GM12878 (cell line): ENCODE data around the gene ARMC2. TPM values are rescaled to one million over a fixed set of nuclear protein-coding genes. Genes with fewer than 3 reads are reported as not detected.
A peak's percentile ranks its signal among the peaks of the same experiment; 100 is the strongest.

ENCODE experiments used
- ATAC-seq: fragments of 200-7000 bp; cut with Tn5 transposase; 3 replicates; pipeline ENCODE4 v1.9.1; 2020; ENCODE audit warnings: mild to moderate bottlenecking, moderate library complexity
- BruUV-seq: library from RNA; stranded (reverse); fragments of 400-500 nt; replicated peaks from 2 replicates; lab custom pipeline; 2021; lab: Mats Ljungman, UMichigan
- CTCF ChIA-PET: fragments of 300-600 bp; sonication (Branson Sonifier 250); formaldehyde crosslinking; extraction: SDS; loops from one replicate; lab custom pipeline; 2021; ENCODE audit warnings: inconsistent platforms; lab: Yijun Ruan, JAX
- POLR2A ChIA-PET: fragments of 350-600 bp; formaldehyde crosslinking; extraction: SDS; loops from one replicate; lab custom pipeline; 2021; ENCODE audit warnings: inconsistent platforms; lab: Charles Lee
- RAD21 ChIA-PET: fragments of 300-600 bp; sonication (Branson Sonifier 250); formaldehyde crosslinking; loops from one replicate; lab custom pipeline; 2023; ENCODE audit warnings: antibody characterized with exemption; ENCODE audit not compliant: unreplicated experiment; lab: Charles Lee
- SMC1A ChIA-PET: fragments of 300-600 bp; sonication (Branson Sonifier 250); formaldehyde crosslinking; loops from one replicate; lab custom pipeline; 2023; ENCODE audit not compliant: unreplicated experiment, uncharacterized antibody; lab: Charles Lee
- DNase-seq: peaks from one replicate; pipeline ENCODE4 v3.0.0-alpha.2; 2011; ENCODE audit warnings: low read depth, low spot score
- FAIRE-seq: peaks from 3 replicates; lab custom pipeline; 2011; peaks lifted over from hg19 to GRCh38; lab: Jason Lieb, UNC
- H2AFZ ChIP-seq: 2 replicates; pipeline ENCODE4 v1.6.0; 2011; ENCODE audit warnings: low read depth, low read length, control low read depth; ENCODE audit not compliant: control insufficient read depth
- H3K27ac ChIP-seq: 2 replicates; pipeline ENCODE4 v1.5.1; 2011; ENCODE audit warnings: control low read depth; ENCODE audit not compliant: control insufficient read depth, insufficient read depth
- H3K27me3 ChIP-seq, 2 experiments: replicated peaks in 1 of 2; 2 replicates each; pipeline versions ENCODE4 v1.6.0 to v1.6.1; 2011; ENCODE audit warnings: low read length in 1 of 2; ENCODE audit not compliant: control insufficient read depth in 2 of 2, insufficient read depth in 2 of 2
- H3K36me3 ChIP-seq, 2 experiments: 2 replicates each; pipeline ENCODE4 v1.5.1; 2011; ENCODE audit warnings: low read length in 1 of 2; ENCODE audit not compliant: control insufficient read depth in 2 of 2, insufficient read depth in 2 of 2
- H3K4me1 ChIP-seq: 2 replicates; pipeline ENCODE4 v1.6.1; 2011; ENCODE audit warnings: mild to moderate bottlenecking, low read length, moderate library complexity, mixed read lengths; ENCODE audit not compliant: control insufficient read depth, insufficient read depth
- H3K4me2 ChIP-seq: 2 replicates; pipeline ENCODE4 v1.6.0; 2011; ENCODE audit warnings: control low read depth; ENCODE audit not compliant: control insufficient read depth, insufficient read depth
- H3K4me3 ChIP-seq: fragments of 200-600 bp; sonication (generic); 2 replicates; pipeline ENCODE4 v1.5.1; 2016
- H3K79me2 ChIP-seq: 2 replicates; pipeline ENCODE4 v1.6.0; 2011; ENCODE audit warnings: low read length; ENCODE audit not compliant: control insufficient read depth, insufficient read depth
- H3K9ac ChIP-seq: 2 replicates; pipeline ENCODE4 v1.8.0; 2011; ENCODE audit warnings: low read length, control low read depth, mixed read lengths; ENCODE audit not compliant: control insufficient read depth, insufficient read depth
- H3K9me3 ChIP-seq: replicated peaks from 3 replicates; pipeline ENCODE4 v1.5.1; 2011; ENCODE audit warnings: mild to moderate bottlenecking, low read length; ENCODE audit not compliant: control insufficient read depth, insufficient read depth
- H4K20me1 ChIP-seq: 2 replicates; pipeline ENCODE4 v1.6.0; 2011; ENCODE audit not compliant: control insufficient read depth, insufficient read depth
- BRCA1 ChIP-seq: IDR thresholded peaks from 2 replicates; pipeline ENCODE4 v1.6.1; 2011; ENCODE audit warnings: low read depth, low read length, improper control_type of control experiment
- CREM ChIP-seq: IDR thresholded peaks from 2 replicates; pipeline ENCODE4 v1.6.1; 2014; ENCODE audit warnings: antibody characterized with exemption, low read depth
- FOXK2 ChIP-seq: fragments of 450-650 bp; IDR thresholded peaks from 2 replicates; pipeline ENCODE4 v1.6.1; 2017; ENCODE audit warnings: mild to moderate bottlenecking, moderate library complexity
- FOXM1 ChIP-seq: IDR thresholded peaks from 2 replicates; pipeline ENCODE4 v1.6.1; 2012; ENCODE audit warnings: low read depth, mild to moderate bottlenecking, inconsistent platforms, low read length, moderate library complexity
- IKZF2 ChIP-seq, 2 experiments: fragments of 450-650 bp; IDR thresholded peaks; 2 replicates each; pipeline ENCODE4 v1.6.1; 2017; ENCODE audit warnings: mild to moderate bottlenecking in 2 of 2, moderate library complexity in 2 of 2
- NFIC ChIP-seq: IDR thresholded peaks from 2 replicates; pipeline ENCODE4 v1.6.1; 2012; ENCODE audit warnings: low read depth, mild to moderate bottlenecking, inconsistent platforms, low read length, moderate library complexity
- NFYB ChIP-seq: IDR thresholded peaks from 2 replicates; pipeline ENCODE4 v1.6.1; 2011; ENCODE audit warnings: low read depth, mild to moderate bottlenecking, low read length, improper control_type of control experiment, moderate library complexity; ENCODE audit not compliant: insufficient read depth
- NR2F1 ChIP-seq: fragments of 450-650 bp; conservative IDR thresholded peaks from 2 replicates; pipeline ENCODE4 v1.6.1; 2017; ENCODE audit warnings: mild to moderate bottlenecking
- POLR2AphosphoS2 ChIP-seq: IDR thresholded peaks from 2 replicates; pipeline ENCODE4 v1.6.1; 2011; ENCODE audit warnings: low read depth, mild to moderate bottlenecking, low read length, improper control_type of control experiment, moderate library complexity
- SIX5 ChIP-seq: IDR thresholded peaks from 2 replicates; pipeline ENCODE4 v1.6.1; 2011; ENCODE audit warnings: mild to moderate bottlenecking, low read depth, low read length, moderate library complexity; ENCODE audit not compliant: severe bottlenecking
- TARDBP ChIP-seq: IDR thresholded peaks from 2 replicates; pipeline ENCODE4 v1.6.1; 2016; ENCODE audit warnings: borderline replicate concordance
- TCF12 ChIP-seq: IDR thresholded peaks from 2 replicates; pipeline ENCODE4 v1.6.1; 2011; ENCODE audit warnings: low read depth, mild to moderate bottlenecking, low read length
- TCF3 ChIP-seq: IDR thresholded peaks from 2 replicates; pipeline ENCODE4 v1.6.1; 2012; ENCODE audit warnings: low read depth, mild to moderate bottlenecking, low read length, borderline replicate concordance; ENCODE audit not compliant: insufficient read depth
- YBX1 ChIP-seq: fragments of 450-650 bp; IDR thresholded peaks from 2 replicates; pipeline ENCODE4 v1.6.1; 2016; ENCODE audit warnings: antibody characterized with exemption
- ZNF207 ChIP-seq: fragments of 450-650 bp; IDR thresholded peaks from 2 replicates; pipeline ENCODE4 v1.6.1; 2014; ENCODE audit warnings: antibody characterized with exemption, mild to moderate bottlenecking, borderline replicate concordance
- in situ Hi-C: fragments of 300-500 bp; cut with MboI; formaldehyde crosslinking; loops from 9 replicates; pipeline ENCODE4 v1.14.3; 2018; ENCODE audit warnings: mixed read lengths
- intact Hi-C: fragments of 100-400 bp; cut with micrococcal nuclease; formaldehyde crosslinking; loops from one replicate; pipeline ENCODE4 v1.14.2; 2022; ENCODE audit not compliant: unreplicated experiment
- polyA plus RNA-seq, 11 experiments: library from polyadenylated mRNA; depleted of rRNA in 4 of 11; unstranded in 6 of 11; stranded (reverse) in 5 of 11; fragments of >200 nt; fragmentation: Nextera tagmentation in 4 of 11; fragmentation: Illumina TruSeq in 1 of 11; extraction: Ambion mirVana in 4 of 11; extraction: Trizol in 1 of 11; gene quantifications; 1 replicate in 1 of 11; 2 replicates in 10 of 11; pipeline versions ENCODE4 v1.2.1 to v1.2.3, GENCODE V29; 2011 to 2016; ENCODE audit warnings: inconsistent platforms in 2 of 11, missing spikeins in 2 of 11, low read depth in 1 of 11
- total RNA-seq, 4 experiments: library from RNA; depleted of rRNA in 3 of 4; stranded (reverse); fragments of >200 nt in 3 of 4; fragmentation: Illumina TruSeq in 1 of 4; extraction: Trizol in 1 of 4; gene quantifications; 2 replicates each; pipeline versions ENCODE4 v1.2.1 to v1.2.3, GENCODE V29; 2013 to 2021
- TF ChIP-seq, protein P1 (sequence below): fragments of 450-650 bp; IDR thresholded peaks from 2 replicates; pipeline ENCODE4 v1.6.1; 2017; ENCODE audit warnings: mild to moderate bottlenecking

ARMC2 gene
- total and polyA plus RNA-seq, 10 of the 15 experiments (the other 5 are each of a cell fraction or from before 2014, with no cell fraction given): 0.06 to 0.33 (median 0.21) TPM; not detected in 5

DNA sequence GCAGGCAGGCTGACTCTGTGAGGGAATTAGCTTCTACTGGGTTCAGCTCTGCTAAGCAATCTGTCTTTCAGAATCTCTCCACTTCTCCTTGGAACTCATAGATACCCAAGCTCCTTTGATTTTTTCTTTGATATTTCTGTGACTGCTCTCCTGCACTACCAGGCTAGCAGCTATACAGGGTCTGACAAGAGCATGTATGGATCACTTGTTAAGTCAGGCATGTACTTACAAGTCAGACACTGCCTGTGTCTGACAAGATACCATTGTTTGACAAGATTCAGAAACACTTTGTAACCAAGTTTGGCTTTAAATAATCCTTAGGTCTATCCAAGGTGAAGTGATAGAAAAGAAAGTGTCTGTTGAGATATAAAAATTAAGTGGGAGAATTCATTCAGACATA is 167.0 kb downstream of the ARMC2 start:
- POLR2A ChIA-PET: no interaction called here
- no peak overlapping the region for H3K4me3 ChIP-seq
- no peak for DNase-seq
- no peak overlapping the region for H3K9ac ChIP-seq
- TF ChIP-seq YBX1 (no peak), NR2F1 (no peak), BRCA1 (no peak), TCF12 (no peak), TCF3 (no peak), IKZF2 (IDR thresholded peaks at IDR 0.05) (no peak), ZNF207 (no peak), NFIC (no peak), NFYB (no peak), TARDBP (no peak), CREM (no peak), POLR2AphosphoS2 (no peak), FOXK2 (no peak), FOXM1 (no peak), SIX5 (no peak)
- TF ChIP-seq, protein P1, sequence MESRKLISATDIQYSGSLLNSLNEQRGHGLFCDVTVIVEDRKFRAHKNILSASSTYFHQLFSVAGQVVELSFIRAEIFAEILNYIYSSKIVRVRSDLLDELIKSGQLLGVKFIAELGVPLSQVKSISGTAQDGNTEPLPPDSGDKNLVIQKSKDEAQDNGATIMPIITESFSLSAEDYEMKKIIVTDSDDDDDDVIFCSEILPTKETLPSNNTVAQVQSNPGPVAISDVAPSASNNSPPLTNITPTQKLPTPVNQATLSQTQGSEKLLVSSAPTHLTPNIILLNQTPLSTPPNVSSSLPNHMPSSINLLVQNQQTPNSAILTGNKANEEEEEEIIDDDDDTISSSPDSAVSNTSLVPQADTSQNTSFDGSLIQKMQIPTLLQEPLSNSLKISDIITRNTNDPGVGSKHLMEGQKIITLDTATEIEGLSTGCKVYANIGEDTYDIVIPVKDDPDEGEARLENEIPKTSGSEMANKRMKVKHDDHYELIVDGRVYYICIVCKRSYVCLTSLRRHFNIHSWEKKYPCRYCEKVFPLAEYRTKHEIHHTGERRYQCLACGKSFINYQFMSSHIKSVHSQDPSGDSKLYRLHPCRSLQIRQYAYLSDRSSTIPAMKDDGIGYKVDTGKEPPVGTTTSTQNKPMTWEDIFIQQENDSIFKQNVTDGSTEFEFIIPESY: no peak
- TF ChIP-seq, all 136 proteins: peak for 0
- Histone ChIP-seq H3K4me1 (no peaks in the 10 kb centered on the region), H4K20me1 (no peaks in the 10 kb centered on the region), H3K9me3 (no peaks in the 10 kb centered on the region), H3K36me3 (no peaks in the 10 kb centered on the region), H3K79me2 (no peaks in the 10 kb centered on the region), H3K4me2 (no peak overlapping the region), H3K27me3 (peaks cover 0 to 6% of the 10 kb centered on the region in 2 experiments; a peak in 2 of 4 replicates), H3K27ac (no peak overlapping the region), H2AFZ (no peak overlapping the region)
- RAD21 ChIA-PET: interaction anchor here (0.6 to 1.2 kb wide), 2 partner anchors 15 to 122 kb away, joined by 3 read pairs; no protein-coding TSS in a partner anchor
- CTCF ChIA-PET: interaction anchor here (1.8 kb wide), 2 partner anchors 58 to 60 kb away, joined by 5 to 7 read pairs; no protein-coding TSS in a partner anchor
- SMC1A ChIA-PET: no interaction called here
- intact Hi-C loops (no loop called here), in situ Hi-C loops (no loop called here)
- ATAC-seq: no peak
- peak; percentile 77 for FAIRE-seq
- no TSS peak for BruUV-seq
